GM18873 (cell line): ENCODE measurements around the gene CAPRIN1.
"Not testable (repeated sequence)": the region's sequence is repeated elsewhere in the genome, so short reads cannot be mapped to it uniquely, and the experiment has no call there.

ENCODE experiments used
- ATAC-seq: cut with Tn5 transposase; IDR thresholded peaks from one replicate; pipeline ENCODE4 v1.9.1; 2021; ENCODE audit warnings: mild to moderate bottlenecking, moderate library complexity, moderate number of reproducible peaks; ENCODE audit not compliant: unreplicated experiment, low FRiP score

Gene CAPRIN1

GRCh38 chr11:34075178-34075820 lies 23.8 kb downstream of the CAPRIN1 start:
- ATAC-seq: no peak

GRCh38 chr11:34080609-34081008 lies 29.1 kb downstream of the CAPRIN1 start:
- ATAC-seq: no peak

GRCh38 chr11:34084637-34085036 lies 33.1 kb downstream of the CAPRIN1 start:
- ATAC-seq: no peak

- ATAC-seq: no peak
These were observed 35.2 kb downstream of the CAPRIN1 start for GRCh38 chr11:34086554-34087283.

GRCh38 chr11:34091825-34092224 lies 40.3 kb downstream of the CAPRIN1 start:
- ATAC-seq: no peak

- ATAC-seq: not testable (repeated sequence)
These were observed 43.4 kb downstream of the CAPRIN1 start for GRCh38 chr11:34094900-34095299.

- ATAC-seq: no peak
These were observed 47.3 kb downstream of the CAPRIN1 start for GRCh38 chr11:34098813-34099212.

- no peak for ATAC-seq
These were observed 53.1 kb downstream of the CAPRIN1 start for GRCh38 chr11:34104680-34105078.

- peak; percentile 88 for ATAC-seq
These were observed 53.8 kb downstream of the CAPRIN1 start, which contains the start of gene NAT10 for GRCh38 chr11:34105079-34105956. TSS of gene NAT10 (plus strand) at chr11:34105629. CDS start at chr11:34108226, 2,597 bp downstream.

- ATAC-seq: no peak
These were observed 54.5 kb downstream of the CAPRIN1 start for GRCh38 chr11:34105957-34106504.

- ATAC-seq: no peak
These were observed 60.3 kb downstream of the CAPRIN1 start for GRCh38 chr11:34111722-34112270.

- ATAC-seq: no peak
These were observed 62.5 kb downstream of the CAPRIN1 start for GRCh38 chr11:34114014-34114413.

- no peak for ATAC-seq
These were observed 62.9 kb downstream of the CAPRIN1 start for GRCh38 chr11:34114471-34114870.

- no peak for ATAC-seq
These were observed 69.1 kb downstream of the CAPRIN1 start for GRCh38 chr11:34120651-34121050.

- ATAC-seq: no peak
These were observed 73.5 kb downstream of the CAPRIN1 start for GRCh38 chr11:34124885-34125668.

GRCh38 chr11:34126959-34127848 lies 75.7 kb downstream of the CAPRIN1 start:
- ATAC-seq: no peak

- ATAC-seq: no peak
These were observed 77.3 kb downstream of the CAPRIN1 start for GRCh38 chr11:34128824-34129223.

GRCh38 chr11:34132261-34132965 lies 80.9 kb downstream of the CAPRIN1 start:
- no peak for ATAC-seq
